Measurements from ENCODE around the gene LIPA. TPM values are rescaled to one million over a fixed set of nuclear protein-coding genes. Genes with fewer than 3 reads are reported as not detected.
"Not testable (repeated sequence)": the region's sequence is repeated elsewhere in the genome, so short reads cannot be mapped to it uniquely, and the experiment has no call there.

Gene LIPA
- total and polyA plus RNA-seq, 7 donors: 7.6 to 14.2 (median 10.3) TPM

DNA sequence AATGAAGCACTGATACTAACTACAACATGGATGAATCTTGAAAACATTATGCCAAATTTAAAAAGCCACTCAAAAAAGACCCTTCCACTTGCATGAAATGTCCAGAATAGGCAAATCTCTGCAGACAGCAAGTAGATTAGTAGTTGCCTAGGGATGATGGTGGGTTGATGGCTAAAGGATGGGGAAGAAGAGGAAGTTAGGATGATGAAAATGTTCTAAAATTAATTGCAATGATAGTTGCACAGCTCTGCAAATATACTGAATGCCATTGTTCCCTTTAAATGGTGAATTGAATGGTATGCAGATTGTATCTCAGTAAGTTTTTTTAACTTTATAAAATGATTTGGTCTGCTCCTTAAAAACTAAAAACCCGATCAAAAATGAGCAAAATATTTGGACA lies 7.3 kb upstream of the LIPA start:
- no peak overlapping the region for H3K27ac ChIP-seq
- no peak for ATAC-seq
- no peaks in the 10 kb centered on the region for H3K27me3 ChIP-seq (ENCODE audit: insufficient read depth in 3 of 3, low read length in 2 of 3)
- H3K9me3 ChIP-seq: no peaks in the 10 kb centered on the region
- no peak for DNase-seq
- 75 to 88% (median 83%) methylated on average over 1 of the region's 1 CpG for WGBS, 3 donors
- no peak for TF ChIP-seq CTCF (IDR thresholded peaks at IDR 0.05)
- intact Hi-C loops (cut with DNase I): no loop called here
- peaks cover 14% of the 10 kb centered on the region for H3K4me1 ChIP-seq
- no peak overlapping the region for H3K4me3 ChIP-seq
- no peaks in the 10 kb centered on the region for H3K36me3 ChIP-seq (ENCODE audit: insufficient read depth in 1 of 2, low read depth in 1 of 2)

- ATAC-seq: no peak
- H3K27ac ChIP-seq: no peak overlapping the region
- no peak overlapping the region for H3K4me3 ChIP-seq
- H3K4me1 ChIP-seq: peaks cover 9% of the 10 kb centered on the region
- H3K36me3 ChIP-seq (ENCODE audit: insufficient read depth in 1 of 2, low read depth in 1 of 2): no peaks in the 10 kb centered on the region
- WGBS, 3 donors: 41 to 52% (median 46%) methylated on average over 2 of the region's 2 CpGs
- TF ChIP-seq CTCF (IDR thresholded peaks at IDR 0.05): no peak
- no peaks in the 10 kb centered on the region for H3K9me3 ChIP-seq
- intact Hi-C loops (cut with DNase I): no loop called here
- no peak for DNase-seq
- no peaks in the 10 kb centered on the region for H3K27me3 ChIP-seq (ENCODE audit: insufficient read depth in 3 of 3, low read length in 2 of 3)
Observed at GRCh38 chr10:89257581-89257980, 6.0 kb upstream of the LIPA start.

GRCh38 chr10:89256962-89257361 lies 5.4 kb upstream of the LIPA start:
- no peak overlapping the region for H3K4me3 ChIP-seq
- TF ChIP-seq CTCF (IDR thresholded peaks at IDR 0.05): no peak
- DNase-seq: no peak
- no peaks in the 10 kb centered on the region for H3K9me3 ChIP-seq
- no peaks in the 10 kb centered on the region for H3K27me3 ChIP-seq (ENCODE audit: insufficient read depth in 3 of 3, low read length in 2 of 3)
- ATAC-seq: no peak
- H3K36me3 ChIP-seq (ENCODE audit: insufficient read depth in 1 of 2, low read depth in 1 of 2): no peaks in the 10 kb centered on the region
- WGBS, 3 donors: 53 to 63% (median 56%) methylated on average over 1 of the region's 1 CpG
- intact Hi-C loops (cut with DNase I): no loop called here
- peaks cover 9% of the 10 kb centered on the region for H3K4me1 ChIP-seq
- H3K27ac ChIP-seq: no peak overlapping the region

- Histone ChIP-seq H3K4me3 (no peak overlapping the region), H3K4me1 (peaks cover 9% of the 10 kb centered on the region), H3K36me3 (ENCODE audit: insufficient read depth in 1 of 2, low read depth in 1 of 2) (no peaks in the 10 kb centered on the region), H3K27me3 (ENCODE audit: insufficient read depth in 3 of 3, low read length in 2 of 3) (no peaks in the 10 kb centered on the region), H3K9me3 (no peaks in the 10 kb centered on the region), H3K27ac (no peak overlapping the region)
- no peak for ATAC-seq
- intact Hi-C loops (cut with DNase I): no loop called here
- no peak for DNase-seq
- 56 to 63% (median 60%) methylated on average over 3 of the region's 3 CpGs for WGBS, 3 donors
- TF ChIP-seq CTCF (IDR thresholded peaks at IDR 0.05): no peak
Observed at GRCh38 chr10:89256340-89256739, 4.8 kb upstream of the LIPA start.

GRCh38 chr10:89255793-89256192 lies 4.2 kb upstream of the LIPA start:
- no peaks in the 10 kb centered on the region for H3K27me3 ChIP-seq (ENCODE audit: insufficient read depth in 3 of 3, low read length in 2 of 3)
- intact Hi-C loops (cut with DNase I): no loop called here
- no peaks in the 10 kb centered on the region for H3K9me3 ChIP-seq
- DNase-seq (no peak), ATAC-seq (no peak)
- no peak overlapping the region for H3K4me3 ChIP-seq
- H3K27ac ChIP-seq: no peak overlapping the region
- TF ChIP-seq CTCF (IDR thresholded peaks at IDR 0.05): no peak
- H3K4me1 ChIP-seq: peaks cover 10% of the 10 kb centered on the region
- H3K36me3 ChIP-seq (ENCODE audit: insufficient read depth in 1 of 2, low read depth in 1 of 2): no peaks in the 10 kb centered on the region

- 73 to 85% (median 74%) methylated on average over 2 of the region's 2 CpGs for WGBS, 3 donors
- H3K27ac ChIP-seq; intact Hi-C loops (cut with DNase I); ATAC-seq; H3K36me3 ChIP-seq (ENCODE audit: insufficient read depth in 1 of 2, low read depth in 1 of 2); H3K9me3 ChIP-seq; H3K4me3 ChIP-seq; H3K27me3 ChIP-seq (ENCODE audit: insufficient read depth in 3 of 3, low read length in 2 of 3); DNase-seq; H3K4me1 ChIP-seq: not testable (repeated sequence)
Observed at GRCh38 chr10:89255091-89255579, 3.6 kb upstream of the LIPA start.
